Breast epithelium (tissue), 4 donors: ENCODE measurements around the gene GRIK5. TPM values are rescaled to one million over a fixed set of nuclear protein-coding genes. Genes with fewer than 3 reads are reported as not detected.

Experiments used
- DNase-seq, 2 donors: peaks; one replicate each; pipeline ENCODE4 v3.0.0-alpha.2; 2019; ENCODE audit warnings: low spot score in 2 of 2
- H3K27ac ChIP-seq, 2 donors: fragments of 200-600 bp; sonication (generic) in 1 of 2; one replicate each; pipeline ENCODE4 v1.5.1; 2016 to 2019; ENCODE audit warnings: mild to moderate bottlenecking in 1 of 2
- H3K27me3 ChIP-seq, 2 donors: fragments of 200-600 bp; sonication (generic) in 1 of 2; one replicate each; pipeline versions ENCODE4 v1.5.1 to v1.6.0; 2017 to 2019; ENCODE audit warnings: control low read depth in 1 of 2, mild to moderate bottlenecking in 1 of 2
- H3K36me3 ChIP-seq: fragments of 200-600 bp; one replicate; pipeline ENCODE4 v1.5.1; 2019
- H3K4me1 ChIP-seq, 2 donors: fragments of 200-600 bp; sonication (generic); one replicate each; pipeline ENCODE4 v1.5.1; 2016 to 2019; ENCODE audit warnings: control low read depth in 1 of 2
- H3K4me3 ChIP-seq, 3 donors: fragments of 200-600 bp; sonication (generic); 1 replicate in 2 of 3; 2 replicates in 1 of 3; pipeline ENCODE4 v1.5.1; 2016 to 2019; ENCODE audit warnings: mild to moderate bottlenecking in 3 of 3, moderate library complexity in 2 of 3
- H3K9me3 ChIP-seq, 2 donors: fragments of 200-600 bp; sonication (generic) in 1 of 2; one replicate each; pipeline ENCODE4 v1.5.1; 2016 to 2019; ENCODE audit warnings: control low read depth in 1 of 2
- POLR2A ChIP-seq: fragments of 450-650 bp; IDR thresholded peaks from one replicate; pipeline ENCODE4 v1.6.1; 2016; ENCODE audit warnings: antibody characterized with exemption, mild to moderate bottlenecking, moderate library complexity
- POLR2AphosphoS5 ChIP-seq, 3 donors: sonication (generic); formaldehyde crosslinking; IDR thresholded peaks; one replicate each; pipeline ENCODE4 v1.6.1; 2017; ENCODE audit warnings: antibody characterized with exemption in 3 of 3
- intact Hi-C: fragments of 100-400 bp; cut with DNase I; formaldehyde crosslinking; loops from one replicate; pipeline ENCODE4 v1.15.1; 2023; ENCODE audit warnings: low total_unique reads
- total RNA-seq, 3 donors: library from RNA; depleted of rRNA; stranded (reverse); fragments of >200 nt; gene quantifications; one replicate each; pipeline ENCODE4 v1.1.0, GENCODE V29; 2016
- TF ChIP-seq, protein P1 (sequence below), 3 donors: fragments of 450-650 bp; IDR thresholded peaks; one replicate each; pipeline ENCODE4 v1.5.1; 2016 to 2017; ENCODE audit warnings: antibody characterized with exemption in 3 of 3, mild to moderate bottlenecking in 3 of 3, moderate library complexity in 3 of 3

GRIK5 gene
- total RNA-seq, 3 donors from 2014 or later: 1.6 to 1.9 TPM; not detected in 1

DNA sequence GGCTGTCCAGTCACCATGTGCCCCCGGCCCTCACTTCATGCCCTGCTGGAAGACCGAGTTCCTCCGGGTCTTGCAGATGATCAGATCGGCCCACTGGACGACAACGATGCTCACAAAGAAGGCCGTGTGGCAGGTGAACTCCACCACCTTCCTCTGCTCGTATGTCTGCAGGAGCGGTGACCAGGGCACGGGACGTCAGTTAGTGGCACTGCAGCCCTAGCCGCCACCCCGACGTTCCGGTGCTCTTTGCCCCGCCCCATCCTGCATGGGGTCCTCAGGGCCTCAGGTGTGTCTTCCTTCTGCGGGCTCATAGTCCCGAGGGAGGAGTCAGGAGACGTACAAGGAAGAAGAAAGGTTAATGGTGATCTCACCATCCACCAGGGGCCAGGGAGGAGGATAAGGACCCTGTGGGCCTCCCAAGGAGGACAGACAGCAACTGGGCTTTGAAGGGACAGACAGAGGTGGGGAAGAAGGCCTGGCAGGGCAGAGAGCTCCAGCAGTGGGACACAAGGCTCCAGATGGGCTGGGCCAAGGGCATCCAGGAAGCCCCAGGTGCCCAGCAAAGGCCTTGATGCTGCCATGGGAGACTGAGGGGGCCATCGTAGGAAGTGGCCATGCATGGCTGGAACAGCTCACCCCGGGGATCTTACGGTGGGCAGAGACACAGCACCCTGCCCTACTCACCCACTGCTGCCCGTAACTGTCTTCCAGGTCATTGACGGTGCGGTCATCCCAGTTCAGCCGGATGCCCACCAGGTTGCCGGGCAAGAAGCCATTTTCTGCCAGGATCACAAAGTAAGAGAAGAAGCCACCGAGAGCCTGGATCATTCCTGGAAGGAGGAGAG, 101.0 kb downstream of the GRIK5 start:
- no peaks in the 10 kb centered on the region for H3K36me3 ChIP-seq
- H3K27me3 ChIP-seq: peaks cover 0 to 16% of the 10 kb centered on the region in 2 donors

DNA sequence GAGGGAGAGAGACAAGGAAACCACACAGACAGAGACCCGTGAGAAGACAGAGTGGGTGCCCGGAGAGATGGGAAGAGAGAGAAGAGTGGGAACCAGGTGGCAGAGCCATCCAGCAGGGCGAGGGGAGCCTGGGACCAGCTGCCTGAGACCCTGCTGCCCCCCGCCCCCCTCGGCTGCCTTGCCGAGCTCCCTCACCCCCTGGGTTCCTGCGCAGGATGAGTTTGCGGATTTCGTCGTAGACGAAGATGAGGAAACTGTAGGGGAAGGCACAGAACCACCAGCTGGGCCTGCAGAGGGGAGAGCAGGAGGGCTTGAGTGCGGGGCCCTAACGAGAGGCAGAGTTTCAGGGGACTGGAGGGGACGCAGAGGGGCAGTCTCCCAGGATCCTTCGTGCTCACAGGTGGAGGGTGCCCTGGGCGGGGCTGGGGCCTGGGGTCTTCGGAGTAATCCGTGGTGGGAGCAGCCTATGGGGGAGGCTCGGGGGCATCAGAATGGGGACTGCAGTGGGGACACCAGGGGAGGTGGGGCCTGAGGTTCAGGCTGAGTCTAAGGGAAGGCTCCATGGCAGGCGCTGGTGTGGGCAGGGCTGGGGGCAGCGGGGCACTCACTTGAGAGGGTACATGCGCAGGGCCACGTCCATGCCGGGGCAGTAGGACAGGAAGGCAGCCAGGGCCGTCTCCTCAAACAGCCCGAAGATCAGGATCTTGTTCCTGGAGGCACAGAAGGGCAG, 102.8 kb downstream of the GRIK5 start:
- no peaks in the 10 kb centered on the region for H3K36me3 ChIP-seq
- no peak for DNase-seq
- peaks cover 0 to 16% of the 10 kb centered on the region in 2 donors for H3K27me3 ChIP-seq
- TF ChIP-seq, protein P1, sequence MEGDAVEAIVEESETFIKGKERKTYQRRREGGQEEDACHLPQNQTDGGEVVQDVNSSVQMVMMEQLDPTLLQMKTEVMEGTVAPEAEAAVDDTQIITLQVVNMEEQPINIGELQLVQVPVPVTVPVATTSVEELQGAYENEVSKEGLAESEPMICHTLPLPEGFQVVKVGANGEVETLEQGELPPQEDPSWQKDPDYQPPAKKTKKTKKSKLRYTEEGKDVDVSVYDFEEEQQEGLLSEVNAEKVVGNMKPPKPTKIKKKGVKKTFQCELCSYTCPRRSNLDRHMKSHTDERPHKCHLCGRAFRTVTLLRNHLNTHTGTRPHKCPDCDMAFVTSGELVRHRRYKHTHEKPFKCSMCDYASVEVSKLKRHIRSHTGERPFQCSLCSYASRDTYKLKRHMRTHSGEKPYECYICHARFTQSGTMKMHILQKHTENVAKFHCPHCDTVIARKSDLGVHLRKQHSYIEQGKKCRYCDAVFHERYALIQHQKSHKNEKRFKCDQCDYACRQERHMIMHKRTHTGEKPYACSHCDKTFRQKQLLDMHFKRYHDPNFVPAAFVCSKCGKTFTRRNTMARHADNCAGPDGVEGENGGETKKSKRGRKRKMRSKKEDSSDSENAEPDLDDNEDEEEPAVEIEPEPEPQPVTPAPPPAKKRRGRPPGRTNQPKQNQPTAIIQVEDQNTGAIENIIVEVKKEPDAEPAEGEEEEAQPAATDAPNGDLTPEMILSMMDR (IDR thresholded peaks at IDR 0.05): no peak
- no peak for TF ChIP-seq POLR2A
- no peak overlapping the region for H3K4me3 ChIP-seq
- intact Hi-C loops: no loop called here
- H3K27ac ChIP-seq: no peak overlapping the region
- H3K4me1 ChIP-seq: no peaks in the 10 kb centered on the region
- H3K9me3 ChIP-seq: no peaks in the 10 kb centered on the region

More for the DNA sequence above, 101.0 kb downstream of the GRIK5 start:
- no peak for DNase-seq
- intact Hi-C loops: no loop called here
- no peaks in the 10 kb centered on the region for H3K4me1 ChIP-seq
- no peak for TF ChIP-seq POLR2A
- TF ChIP-seq, protein P1 (IDR thresholded peaks at IDR 0.05): no peak
- TF ChIP-seq POLR2AphosphoS5 (IDR thresholded peaks at IDR 0.05): no peak
- no peak overlapping the region for H3K27ac ChIP-seq
- no peaks in the 10 kb centered on the region for H3K9me3 ChIP-seq
- H3K4me3 ChIP-seq: no peak overlapping the region

GRCh38 chr19:41965106-41965505, 104.9 kb downstream of the GRIK5 start:
- Histone ChIP-seq H3K36me3 (no peaks in the 10 kb centered on the region), H3K27me3 (peaks cover 0 to 16% of the 10 kb centered on the region in 2 donors), H3K9me3 (no peaks in the 10 kb centered on the region), H3K27ac (no peak overlapping the region), H3K4me1 (no peaks in the 10 kb centered on the region), H3K4me3 (no peak overlapping the region)
- TF ChIP-seq POLR2AphosphoS5 (IDR thresholded peaks at IDR 0.05) (no peak), POLR2A (no peak)
- TF ChIP-seq, protein P1 (IDR thresholded peaks at IDR 0.05): no peak
- no peak for DNase-seq
- intact Hi-C loops: no loop called here

GRCh38 chr19:41960973-41961372, 109.0 kb downstream of the GRIK5 start:
- peaks cover 0 to 11% of the 10 kb centered on the region in 2 donors for H3K4me1 ChIP-seq
- no peak for DNase-seq
- intact Hi-C loops: no loop called here
- H3K27ac ChIP-seq: no peak overlapping the region
- H3K9me3 ChIP-seq: no peaks in the 10 kb centered on the region
- H3K36me3 ChIP-seq: no peaks in the 10 kb centered on the region
- H3K27me3 ChIP-seq: peaks cover 0 to 2% of the 10 kb centered on the region in 2 donors
- H3K4me3 ChIP-seq: no peak overlapping the region
- TF ChIP-seq POLR2A (no peak), POLR2AphosphoS5 (IDR thresholded peaks at IDR 0.05) (no peak)
- TF ChIP-seq, protein P1 (IDR thresholded peaks at IDR 0.05): no peak
